AG04450 (cell line): ENCODE measurements around the gene FUT2. TPM values are rescaled to one million over a fixed set of nuclear protein-coding genes. Genes with fewer than 3 reads are reported as not detected.

ENCODE experiments used
- CTCF ChIA-PET: fragments of 300-600, 350-600 bp; formaldehyde crosslinking; extraction: SDS; loops from one replicate; lab custom pipeline; 2022; ENCODE audit warnings: antibody characterized with exemption, inconsistent platforms; lab: Charles Lee
- POLR2A ChIA-PET: fragments of 350-600 bp; formaldehyde crosslinking; extraction: SDS; loops from one replicate; lab custom pipeline; 2021; ENCODE audit warnings: antibody characterized with exemption, inconsistent platforms; lab: Yijun Ruan, JAX
- DNase-seq: peaks from one replicate; pipeline ENCODE4 v3.0.0-alpha.2; 2011; ENCODE audit warnings: low read depth, low spot score
- H3K27ac ChIP-seq: one replicate; pipeline ENCODE4 v1.5.1; 2012; ENCODE audit warnings: low read depth, low read length, control low read depth
- H3K27me3 ChIP-seq: one replicate; pipeline ENCODE4 v1.6.0; 2012; ENCODE audit warnings: low read length; ENCODE audit not compliant: control insufficient read depth, insufficient read depth
- H3K4me3 ChIP-seq: 2 replicates; pipeline ENCODE4 v1.5.1; 2011; ENCODE audit warnings: mild to moderate bottlenecking, low read depth, low read length, control low read depth
- H3K9me3 ChIP-seq: 2 replicates; pipeline ENCODE4 v1.5.1; 2012; ENCODE audit warnings: low read length; ENCODE audit not compliant: control insufficient read depth, insufficient read depth
- polyA plus RNA-seq: library from polyadenylated mRNA; depleted of rRNA; stranded (reverse); fragments of >200 nt; gene quantifications from 2 replicates; pipeline ENCODE4 v1.2.3, GENCODE V29; 2011
- TF ChIP-seq, protein P1 (sequence below): IDR thresholded peaks from 2 replicates; pipeline ENCODE4 v1.5.1; 2011; ENCODE audit warnings: low read depth, low read length, control low read depth, inconsistent platforms

FUT2 gene
- polyA plus RNA-seq, 1 experiment: not detected

DNA sequence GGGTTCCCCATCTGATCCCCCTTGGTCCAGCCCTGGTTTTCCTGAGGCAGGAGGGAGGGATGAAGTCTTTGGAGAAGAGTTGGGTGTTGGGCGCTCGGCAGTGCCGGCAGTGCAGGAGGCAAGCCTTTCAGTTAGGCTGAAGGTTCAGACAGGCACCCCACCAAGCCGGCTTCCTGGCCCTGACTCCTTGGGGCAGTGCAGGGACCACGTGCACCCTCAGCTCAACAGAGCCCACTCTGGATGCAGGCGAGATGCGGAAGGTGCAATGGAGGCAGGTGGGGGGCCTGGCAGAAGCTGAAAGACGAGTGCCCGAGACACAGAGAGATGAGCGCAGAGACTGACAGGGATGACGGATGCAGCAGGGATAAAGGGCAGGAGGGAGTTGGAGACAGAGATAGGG is 12.7 kb downstream of the FUT2 start:
- POLR2A ChIA-PET: no interaction called here
- no peak for DNase-seq
- CTCF ChIA-PET: no interaction called here
- Histone ChIP-seq H3K9me3 (peaks cover 8% of the 10 kb centered on the region), H3K4me3 (no peak overlapping the region), H3K27ac (no peak overlapping the region), H3K27me3 (no peaks in the 10 kb centered on the region)
- TF ChIP-seq, protein P1, sequence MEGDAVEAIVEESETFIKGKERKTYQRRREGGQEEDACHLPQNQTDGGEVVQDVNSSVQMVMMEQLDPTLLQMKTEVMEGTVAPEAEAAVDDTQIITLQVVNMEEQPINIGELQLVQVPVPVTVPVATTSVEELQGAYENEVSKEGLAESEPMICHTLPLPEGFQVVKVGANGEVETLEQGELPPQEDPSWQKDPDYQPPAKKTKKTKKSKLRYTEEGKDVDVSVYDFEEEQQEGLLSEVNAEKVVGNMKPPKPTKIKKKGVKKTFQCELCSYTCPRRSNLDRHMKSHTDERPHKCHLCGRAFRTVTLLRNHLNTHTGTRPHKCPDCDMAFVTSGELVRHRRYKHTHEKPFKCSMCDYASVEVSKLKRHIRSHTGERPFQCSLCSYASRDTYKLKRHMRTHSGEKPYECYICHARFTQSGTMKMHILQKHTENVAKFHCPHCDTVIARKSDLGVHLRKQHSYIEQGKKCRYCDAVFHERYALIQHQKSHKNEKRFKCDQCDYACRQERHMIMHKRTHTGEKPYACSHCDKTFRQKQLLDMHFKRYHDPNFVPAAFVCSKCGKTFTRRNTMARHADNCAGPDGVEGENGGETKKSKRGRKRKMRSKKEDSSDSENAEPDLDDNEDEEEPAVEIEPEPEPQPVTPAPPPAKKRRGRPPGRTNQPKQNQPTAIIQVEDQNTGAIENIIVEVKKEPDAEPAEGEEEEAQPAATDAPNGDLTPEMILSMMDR: no peak

- H3K4me3 ChIP-seq: no peak overlapping the region
- CTCF ChIA-PET: interaction anchor here (0.6 kb wide), 1 partner anchor 261 kb away, joined by 3 read pairs; no protein-coding TSS in a partner anchor
- H3K27me3 ChIP-seq: no peaks in the 10 kb centered on the region
- POLR2A ChIA-PET: interaction anchor here (0.6 kb wide), 1 partner anchor 15 kb away, joined by 3 read pairs; the partner anchor contains the start of gene FUT2
- H3K27ac ChIP-seq: no peak overlapping the region
- TF ChIP-seq, protein P1: no peak
- DNase-seq: no peak
- H3K9me3 ChIP-seq: peaks cover 5% of the 10 kb centered on the region
These were observed 15.4 kb downstream of the FUT2 start for GRCh38 chr19:48711106-48711662.

GRCh38 chr19:48713041-48713863 is 17.5 kb downstream of the FUT2 start:
- ChIA-PET CTCF (interaction anchor here (1.4 to 2.1 kb wide), 2 partner anchors 13 to 38 kb away, joined by 4 to 7 read pairs; no protein-coding TSS in a partner anchor), POLR2A (interaction anchor here (1.5 kb wide), 1 partner anchor 12 kb away, joined by 5 read pairs; no protein-coding TSS in a partner anchor)
- Histone ChIP-seq H3K27ac (no peak overlapping the region), H3K27me3 (no peaks in the 10 kb centered on the region), H3K4me3 (peak overlapping the region; percentile 82), H3K9me3 (peaks cover 5% of the 10 kb centered on the region)
- no peak for DNase-seq
- TF ChIP-seq, protein P1: peak; percentile 48

- ChIA-PET POLR2A (interaction anchor here (0.6 to 1.5 kb wide), 3 partner anchors 11 to 95 kb away, joined by 3 to 5 read pairs (median 4); partner anchors contain the start of genes FUT2 and SPHK2), CTCF (interaction anchor here (1.4 to 2.1 kb wide), 2 partner anchors 14 to 38 kb away, joined by 4 to 7 read pairs; no protein-coding TSS in a partner anchor)
- Histone ChIP-seq H3K4me3 (peak overlapping the region; percentile 82), H3K9me3 (peaks cover 5% of the 10 kb centered on the region), H3K27me3 (no peaks in the 10 kb centered on the region), H3K27ac (peak overlapping the region; percentile 40)
- TF ChIP-seq, protein P1: no peak
- DNase-seq: peak; percentile 99
These were observed 18.3 kb downstream of the FUT2 start for GRCh38 chr19:48713864-48714755.
